Kidney tubule cell (primary cell): ENCODE results near the gene PXMP2.

Experiments
- DNase-seq: peaks from one replicate; pipeline ENCODE4 v3.0.0-alpha.2; 2018; ENCODE audit warnings: low spot score

PXMP2 gene

GRCh38 chr12:132754160-132754932 lies 67.0 kb downstream of the PXMP2 start:
- DNase-seq: no peak
